ENCODE data around the gene GUCA1A.

GRCh38 chr6:42153921-42154320 is 19.2 kb upstream of the GUCA1A start:
- TF ChIP-seq CTCF (IDR thresholded peaks at IDR 0.05) (no peak), EP300 (IDR thresholded peaks at IDR 0.05) (no peak), POLR2AphosphoS5 (IDR thresholded peaks at IDR 0.05) (no peak)

Measured in stomach (tissue), 4 donors.